Endothelial cell of umbilical vein (primary cell): ENCODE results near the gene IFT88. TPM values are rescaled to one million over a fixed set of nuclear protein-coding genes. Genes with fewer than 3 reads are reported as not detected.

Experiments used
- BruUV-seq: library from RNA; stranded (reverse); fragments of 400-500 nt; replicated peaks from 2 replicates; lab custom pipeline; 2021; lab: Mats Ljungman, UMichigan
- CTCF ChIA-PET: fragments of 300-600, 350-600 bp; sonication (Branson Sonifier 250); formaldehyde crosslinking; loops from one replicate; lab custom pipeline; 2021; ENCODE audit warnings: antibody characterized with exemption, inconsistent platforms; lab: Charles Lee
- POLR2A ChIA-PET: fragments of 300-600, 350-600 bp; sonication (Branson Sonifier 250); formaldehyde crosslinking; loops from one replicate; lab custom pipeline; 2021; ENCODE audit warnings: antibody characterized with exemption, inconsistent platforms; lab: Charles Lee
- DNase-seq: peaks from one replicate; pipeline ENCODE4 v3.0.0-alpha.2; 2011; ENCODE audit warnings: low read depth, low spot score
- FAIRE-seq: peaks from 2 replicates; lab custom pipeline; 2011; peaks lifted over from hg19 to GRCh38; lab: Jason Lieb, UNC
- H2AFZ ChIP-seq: 2 replicates; pipeline ENCODE4 v1.6.0; 2012; ENCODE audit warnings: low read depth, low read length, control low read depth, inconsistent platforms
- H3K27ac ChIP-seq: 2 replicates; pipeline ENCODE4 v1.5.1; 2011; ENCODE audit warnings: low read depth, mild to moderate bottlenecking, control low read depth, low read length, moderate library complexity; ENCODE audit not compliant: insufficient read depth
- H3K27me3 ChIP-seq, 2 experiments: 2 replicates each; pipeline versions ENCODE4 v1.6.0 to v1.6.1; 2011; ENCODE audit warnings: low read length in 2 of 2, mixed read lengths in 1 of 2; ENCODE audit not compliant: control insufficient read depth in 2 of 2, insufficient read depth in 2 of 2
- H3K36me3 ChIP-seq, 2 experiments: 2 replicates in 1 of 2; 3 replicates in 1 of 2; pipeline ENCODE4 v1.5.1; 2011; ENCODE audit warnings: low read length in 2 of 2, mild to moderate bottlenecking in 1 of 2, moderate library complexity in 1 of 2; ENCODE audit not compliant: control insufficient read depth in 2 of 2, insufficient read depth in 2 of 2; ENCODE audit errors: extremely low read depth in 1 of 2
- H3K4me1 ChIP-seq: 3 replicates; pipeline ENCODE4 v1.5.1; 2011; ENCODE audit warnings: mild to moderate bottlenecking, low read length; ENCODE audit not compliant: control insufficient read depth, insufficient read depth; ENCODE audit errors: extremely low read depth
- H3K4me2 ChIP-seq: 2 replicates; pipeline ENCODE4 v1.6.1; 2011; ENCODE audit warnings: low read length, control low read depth, mixed read lengths; ENCODE audit not compliant: insufficient read depth
- H3K4me3 ChIP-seq, 3 experiments: fragments of 200-600 bp in 1 of 3; sonication (generic), shearing (Covaris generic) in 1 of 3; replicated peaks in 1 of 3; 2 replicates each; pipeline ENCODE4 v1.5.1; 2011 to 2016; ENCODE audit warnings: control low read depth in 3 of 3, low read length in 3 of 3, mild to moderate bottlenecking in 2 of 3, inconsistent platforms in 1 of 3, low read depth in 1 of 3, moderate library complexity in 1 of 3; ENCODE audit not compliant: insufficient read depth in 1 of 3
- H3K79me2 ChIP-seq: 2 replicates; pipeline ENCODE4 v1.6.0; 2012; ENCODE audit warnings: low read length, inconsistent platforms; ENCODE audit not compliant: control insufficient read depth, insufficient read depth
- H3K9ac ChIP-seq: replicated peaks from 2 replicates; pipeline ENCODE3; 2011; ENCODE audit warnings: low read length, control low read depth; ENCODE audit not compliant: insufficient read depth; ENCODE audit errors: extremely low read depth
- H3K9me1 ChIP-seq: replicated peaks from 3 replicates; pipeline ENCODE4 v1.6.0; 2011; ENCODE audit warnings: mild to moderate bottlenecking, low read length; ENCODE audit not compliant: control insufficient read depth, insufficient read depth; ENCODE audit errors: extremely low read depth
- H3K9me3 ChIP-seq: replicated peaks from 2 replicates; pipeline ENCODE4 v1.5.1; 2012; ENCODE audit warnings: low read length, inconsistent platforms; ENCODE audit not compliant: control insufficient read depth, insufficient read depth
- H4K20me1 ChIP-seq: replicated peaks from 2 replicates; pipeline ENCODE3; 2011; ENCODE audit warnings: mild to moderate bottlenecking, low read length; ENCODE audit not compliant: control insufficient read depth, insufficient read depth; ENCODE audit errors: extremely low read depth
- CTCF ChIP-seq, 2 donors: IDR thresholded peaks; 1 replicate in 1 of 2; 2 replicates in 1 of 2; pipeline ENCODE4 v1.5.1; 2011; ENCODE audit warnings: low read length in 2 of 2, mild to moderate bottlenecking in 2 of 2, moderate library complexity in 2 of 2, control low read depth in 1 of 2, inconsistent platforms in 1 of 2, low read depth in 1 of 2; ENCODE audit not compliant: insufficient read depth in 1 of 2; ENCODE audit errors: extremely low read depth in 1 of 2
- EZH2 ChIP-seq: IDR thresholded peaks from 2 replicates; pipeline ENCODE4 v1.6.1; 2012; ENCODE audit warnings: borderline replicate concordance, low read depth, mild to moderate bottlenecking, moderate library complexity, low read length, inconsistent platforms; ENCODE audit not compliant: severe bottlenecking
- FOS ChIP-seq: IDR thresholded peaks from 2 replicates; pipeline ENCODE4 v1.6.1; 2011; ENCODE audit warnings: mild to moderate bottlenecking, low read length, moderate library complexity, borderline replicate concordance; ENCODE audit not compliant: insufficient read depth
- GATA2 ChIP-seq: IDR thresholded peaks from 2 replicates; pipeline ENCODE4 v1.7.0; 2011; ENCODE audit warnings: low read depth, mild to moderate bottlenecking, moderate library complexity, mixed read lengths, low read length; ENCODE audit not compliant: insufficient read length, insufficient read depth
- JUN ChIP-seq: IDR thresholded peaks from 2 replicates; pipeline ENCODE4 v1.6.1; 2011; ENCODE audit warnings: borderline replicate concordance, low read depth; ENCODE audit not compliant: insufficient read length, insufficient read depth
- MAX ChIP-seq: IDR thresholded peaks from 2 replicates; pipeline ENCODE4 v1.6.1; 2011; ENCODE audit not compliant: insufficient read depth, insufficient read length
- MYC ChIP-seq: IDR thresholded peaks from one replicate; pipeline ENCODE4 v1.6.1; 2011; ENCODE audit warnings: mild to moderate bottlenecking, low read depth, low read length
- POLR2A ChIP-seq: IDR thresholded peaks from 2 replicates; pipeline ENCODE4 v1.6.1; 2012; ENCODE audit warnings: low read depth, mild to moderate bottlenecking, control low read depth, low read length
- POLR2AphosphoS5 ChIP-seq: IDR thresholded peaks from 2 replicates; pipeline ENCODE4 v1.6.1; 2012; ENCODE audit warnings: low read depth, mild to moderate bottlenecking, control low read depth, low read length, moderate library complexity; ENCODE audit not compliant: insufficient read depth
- dilution Hi-C: fragments of 300-500 bp; cut with MboI; formaldehyde crosslinking; loops from one replicate; pipeline ENCODE4 v1.15.0; 2019; ENCODE audit warnings: low sequenced_read_pairs; ENCODE audit not compliant: extremely low pct_ligation_motif_present
- intact Hi-C: fragments of 100-400 bp; cut with micrococcal nuclease; formaldehyde crosslinking; loops from one replicate; pipeline ENCODE4 v1.10.0; 2022
- polyA plus RNA-seq, 4 experiments: library from polyadenylated mRNA; depleted of rRNA in 3 of 4; stranded (reverse) in 3 of 4; unstranded in 1 of 4; fragments of >200 nt; gene quantifications; 2 replicates each; pipeline versions ENCODE4 v1.2.1 to v1.2.3, GENCODE V29; 2011 to 2012; ENCODE audit warnings: missing spikeins in 1 of 4
- total RNA-seq: library from RNA; stranded (reverse); gene quantifications from 2 replicates; pipeline ENCODE4 v1.2.3, GENCODE V29; 2021

Gene IFT88
- total and polyA plus RNA-seq, 2 donors (not counting 3 experiments of a cell fraction or from before 2014, with no cell fraction given) = 2.4 to 9.1 TPM

GRCh38 chr13:20607015-20607414 is 40.1 kb downstream of the IFT88 start:
- no TSS peak for BruUV-seq
- CTCF ChIA-PET = no interaction called here

More at GRCh38 chr13:20607015-20607414, 40.1 kb downstream of the IFT88 start:
- Histone ChIP-seq H4K20me1 (no peaks in the 10 kb centered on the region), H3K4me1 (peaks cover 18% of the 10 kb centered on the region), H2AFZ (no peak overlapping the region), H3K36me3 (no peaks in the 10 kb centered on the region), H3K9me1 (no peaks in the 10 kb centered on the region), H3K9me3 (no peaks in the 10 kb centered on the region), H3K27me3 (no peaks in the 10 kb centered on the region), H3K4me3 (no peak overlapping the region), H3K79me2 (no peaks in the 10 kb centered on the region), H3K9ac (no peak overlapping the region), H3K27ac (no peak overlapping the region), H3K4me2 (no peak overlapping the region)
- POLR2A ChIA-PET = no interaction called here
- FAIRE-seq (no peak), DNase-seq (no peak)
- dilution Hi-C loops (no loop called here), intact Hi-C loops (loop anchor here (5.0 kb wide), 1 partner anchor 40 kb away; the partner anchor contains the start of gene IFT88)
- TF ChIP-seq MAX (no peak), POLR2AphosphoS5 (no peak), JUN (no peak), FOS (no peak), POLR2A (no peak), GATA2 (no peak), EZH2 (no peak), CTCF (IDR thresholded peaks at IDR 0.05; ENCODE audit: extremely low read depth in 1 of 2, insufficient read depth in 1 of 2, low read depth in 1 of 2, low read length in 2 of 2) (no peak), MYC (no peak)
